Measurements from ENCODE around the gene TNFAIP3.

The TNFAIP3 gene

GRCh38 chr6:137926207-137926731 is 59.2 kb downstream of the TNFAIP3 start:
- DNase-seq, result no peak

- no peak for DNase-seq
Observed at GRCh38 chr6:137926985-137927384, 59.9 kb downstream of the TNFAIP3 start.

- DNase-seq, result peak; percentile 69
Observed at GRCh38 chr6:137927777-137928218, 60.7 kb downstream of the TNFAIP3 start.

- DNase-seq, result no peak
Observed at GRCh38 chr6:137928286-137928685, 61.2 kb downstream of the TNFAIP3 start.

GRCh38 chr6:137931849-137932465 is 64.9 kb downstream of the TNFAIP3 start:
- DNase-seq, result no peak
